Adrenal gland (tissue), 5 donors: Measurements from ENCODE around the gene ACTG1.

Source experiments
- POLR2A ChIP-seq, 2 donors: fragments of 450-650 bp; IDR thresholded peaks; one replicate each; pipeline ENCODE4 v1.6.1; 2017; ENCODE audit warnings: antibody characterized with exemption in 2 of 2, mild to moderate bottlenecking in 2 of 2, moderate library complexity in 1 of 2
- TF ChIP-seq, protein P1 (sequence below), 6 experiments: fragments of 450-650 bp in 4 of 6; fragments of 200-600 bp in 2 of 6; sonication (generic) in 1 of 6; IDR thresholded peaks; 1 replicate in 5 of 6; 2 replicates in 1 of 6; pipeline versions ENCODE4 v1.5.1 to v1.8.0; 2016 to 2021; ENCODE audit warnings: antibody characterized with exemption in 6 of 6, mild to moderate bottlenecking in 2 of 6, moderate library complexity in 1 of 6
- donor health status: DM: no; HTN: no; CAD: no.

DNA sequence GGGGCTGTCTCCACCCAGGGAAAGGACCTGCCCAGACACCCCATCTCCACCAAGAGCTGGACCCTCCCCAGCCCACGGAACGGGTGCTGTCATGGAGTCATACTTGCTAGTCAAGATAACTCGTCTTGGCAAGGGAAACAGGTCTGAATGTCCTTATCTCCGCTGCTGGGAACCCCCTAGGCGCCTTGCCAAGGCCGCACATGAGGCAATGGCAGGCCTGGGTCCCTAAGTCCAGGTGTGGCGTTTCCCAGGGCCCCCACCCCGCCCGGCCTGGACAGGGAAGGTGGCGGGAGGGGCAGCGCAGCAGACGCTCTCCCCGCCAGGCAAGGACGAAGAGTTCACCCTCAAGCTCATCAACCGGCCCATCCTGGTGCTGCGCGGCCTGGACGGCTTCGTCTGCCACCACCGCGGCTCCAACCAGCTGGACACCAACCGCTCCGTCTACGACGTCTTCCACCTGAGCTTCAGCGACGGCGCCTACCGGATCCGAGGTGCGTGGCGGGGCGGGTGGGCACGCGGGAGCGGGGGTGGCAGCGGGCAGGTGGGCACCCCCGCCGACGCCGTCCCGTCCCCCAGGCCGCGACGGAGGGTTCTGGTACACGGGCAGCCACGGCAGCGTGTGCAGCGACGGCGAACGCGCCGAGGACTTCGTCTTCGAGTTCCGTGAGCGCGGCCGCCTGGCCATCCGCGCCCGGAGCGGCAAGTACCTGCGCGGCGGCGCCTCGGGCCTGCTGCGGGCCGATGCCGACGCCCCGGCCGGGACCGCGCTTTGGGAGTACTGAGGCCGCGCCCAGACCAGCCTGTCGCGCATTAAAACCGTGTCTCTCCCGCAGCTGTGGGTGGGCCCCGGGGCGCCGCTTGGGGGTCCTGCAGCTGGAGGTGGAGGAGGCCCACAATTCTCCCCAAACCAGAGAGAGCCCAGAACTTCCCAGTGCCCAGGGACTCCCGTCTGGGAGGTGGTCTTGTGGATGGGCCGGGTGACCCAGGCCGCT is 24.0 kb upstream of the ACTG1 start:
- TF ChIP-seq, protein P1, sequence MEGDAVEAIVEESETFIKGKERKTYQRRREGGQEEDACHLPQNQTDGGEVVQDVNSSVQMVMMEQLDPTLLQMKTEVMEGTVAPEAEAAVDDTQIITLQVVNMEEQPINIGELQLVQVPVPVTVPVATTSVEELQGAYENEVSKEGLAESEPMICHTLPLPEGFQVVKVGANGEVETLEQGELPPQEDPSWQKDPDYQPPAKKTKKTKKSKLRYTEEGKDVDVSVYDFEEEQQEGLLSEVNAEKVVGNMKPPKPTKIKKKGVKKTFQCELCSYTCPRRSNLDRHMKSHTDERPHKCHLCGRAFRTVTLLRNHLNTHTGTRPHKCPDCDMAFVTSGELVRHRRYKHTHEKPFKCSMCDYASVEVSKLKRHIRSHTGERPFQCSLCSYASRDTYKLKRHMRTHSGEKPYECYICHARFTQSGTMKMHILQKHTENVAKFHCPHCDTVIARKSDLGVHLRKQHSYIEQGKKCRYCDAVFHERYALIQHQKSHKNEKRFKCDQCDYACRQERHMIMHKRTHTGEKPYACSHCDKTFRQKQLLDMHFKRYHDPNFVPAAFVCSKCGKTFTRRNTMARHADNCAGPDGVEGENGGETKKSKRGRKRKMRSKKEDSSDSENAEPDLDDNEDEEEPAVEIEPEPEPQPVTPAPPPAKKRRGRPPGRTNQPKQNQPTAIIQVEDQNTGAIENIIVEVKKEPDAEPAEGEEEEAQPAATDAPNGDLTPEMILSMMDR (IDR thresholded peaks at IDR 0.05), result no peak
- TF ChIP-seq POLR2A (IDR thresholded peaks at IDR 0.05), result no peak
